Measurements from ENCODE around the gene PSORS1C1. TPM values are rescaled to one million over a fixed set of nuclear protein-coding genes. Genes with fewer than 3 reads are reported as not detected.

Gene PSORS1C1
- total and polyA plus RNA-seq, 4 donors, result 1.1 to 10.8 (median 2.5) TPM

- DNase-seq, result no peak
- no peak overlapping the region for H3K9ac ChIP-seq (ENCODE audit: insufficient read depth in 1 of 2, low read length in 2 of 2)
- ATAC-seq (ENCODE audit: insufficient read depth, low FRiP score), result no peak
- no peaks in the 10 kb centered on the region for H3K36me3 ChIP-seq (ENCODE audit: control insufficient read depth in 4 of 4, insufficient read depth in 4 of 4, low read length in 4 of 4)
- WGBS, 2 donors, result 85 to 92% methylated on average over 2 of the region's 2 CpGs
- no peaks in the 10 kb centered on the region for H3K9me3 ChIP-seq (ENCODE audit: control insufficient read depth in 4 of 4, insufficient read depth in 3 of 4, low read length in 3 of 4)
- H3K27ac ChIP-seq (ENCODE audit: low read depth in 1 of 2, low read length in 1 of 2), result no peak overlapping the region
- no peak for TF ChIP-seq CTCF (IDR thresholded peaks at IDR 0.05; ENCODE audit: control extremely low read depth, extremely low read depth)
- no peaks in the 10 kb centered on the region for H3K27me3 ChIP-seq (ENCODE audit: control insufficient read depth in 3 of 3, insufficient read depth in 3 of 3, low read length in 2 of 3)
- H3K4me3 ChIP-seq, result no peak overlapping the region
- H3K4me1 ChIP-seq (ENCODE audit: control insufficient read depth in 5 of 5, insufficient read depth in 5 of 5, low read length in 5 of 5), result peaks cover 0 to 7% (median 0%) of the 10 kb centered on the region in 5 donors
These were observed 22.4 kb upstream of the PSORS1C1 start for GRCh38 chr6:31092238-31092637.

- TF ChIP-seq CTCF (IDR thresholded peaks at IDR 0.05; ENCODE audit: control extremely low read depth, extremely low read depth), result no peak
- Histone ChIP-seq H3K4me3 (no peak overlapping the region), H3K4me1 (ENCODE audit: control insufficient read depth in 5 of 5, insufficient read depth in 5 of 5, low read length in 5 of 5) (peaks cover 0 to 7% (median 0%) of the 10 kb centered on the region in 5 donors), H3K27me3 (ENCODE audit: control insufficient read depth in 3 of 3, insufficient read depth in 3 of 3, low read length in 2 of 3) (no peaks in the 10 kb centered on the region), H3K36me3 (ENCODE audit: control insufficient read depth in 4 of 4, insufficient read depth in 4 of 4, low read length in 4 of 4) (no peaks in the 10 kb centered on the region), H3K9ac (ENCODE audit: insufficient read depth in 1 of 2, low read length in 2 of 2) (no peak overlapping the region), H3K27ac (ENCODE audit: low read depth in 1 of 2, low read length in 1 of 2) (no peak overlapping the region), H3K9me3 (ENCODE audit: control insufficient read depth in 4 of 4, insufficient read depth in 3 of 4, low read length in 3 of 4) (no peaks in the 10 kb centered on the region)
- DNase-seq (no peak), ATAC-seq (ENCODE audit: insufficient read depth, low FRiP score) (no peak)
- 79 to 91% methylated on average over 12 of the region's 12 CpGs for WGBS, 2 donors
These were observed 21.7 kb upstream of the PSORS1C1 start for GRCh38 chr6:31092769-31093505.

- 22 to 40% methylated on average over 3 of the region's 3 CpGs for WGBS, 2 donors
- DNase-seq, result peak in 1 of 3 donors; percentile 27
- H3K27ac ChIP-seq (ENCODE audit: low read depth in 1 of 2, low read length in 1 of 2), result peak overlapping the region in 1 of 2 donors; percentile 32
- H3K27me3 ChIP-seq (ENCODE audit: control insufficient read depth in 3 of 3, insufficient read depth in 3 of 3, low read length in 2 of 3), result no peaks in the 10 kb centered on the region
- no peak for ATAC-seq (ENCODE audit: insufficient read depth, low FRiP score)
- no peak for TF ChIP-seq CTCF (IDR thresholded peaks at IDR 0.05; ENCODE audit: control extremely low read depth, extremely low read depth)
- H3K9me3 ChIP-seq (ENCODE audit: control insufficient read depth in 4 of 4, insufficient read depth in 3 of 4, low read length in 3 of 4), result no peaks in the 10 kb centered on the region
- H3K36me3 ChIP-seq (ENCODE audit: control insufficient read depth in 4 of 4, insufficient read depth in 4 of 4, low read length in 4 of 4), result no peaks in the 10 kb centered on the region
- no peak overlapping the region for H3K9ac ChIP-seq (ENCODE audit: insufficient read depth in 1 of 2, low read length in 2 of 2)
- peaks cover 0 to 7% (median 0%) of the 10 kb centered on the region in 5 donors for H3K4me1 ChIP-seq (ENCODE audit: control insufficient read depth in 5 of 5, insufficient read depth in 5 of 5, low read length in 5 of 5)
- no peak overlapping the region for H3K4me3 ChIP-seq
These were observed 20.2 kb upstream of the PSORS1C1 start for GRCh38 chr6:31094389-31094881.

Measured in lung (tissue), 12 donors.